Smooth muscle cell (in vitro differentiated cells): ENCODE measurements around the gene TNS1. TPM values are rescaled to one million over a fixed set of nuclear protein-coding genes. Genes with fewer than 3 reads are reported as not detected.

Experiments used
- DNase-seq: peaks from one replicate; lab custom pipeline; 2025; ENCODE audit not compliant: unreplicated experiment; lab: John Stamatoyannopoulos, UW
- H2AFZ ChIP-seq: fragments of 200-600 bp; sonication (generic); 2 replicates; pipeline ENCODE4 v1.6.0; 2016; ENCODE audit warnings: antibody characterized with exemption, low read depth, mild to moderate bottlenecking
- H3F3A ChIP-seq: fragments of 200-600 bp; sonication (generic); 2 replicates; pipeline ENCODE4 v1.6.0; 2017; ENCODE audit warnings: antibody characterized with exemption, low read depth
- H3K27ac ChIP-seq: fragments of 200-600 bp; sonication (generic); 2 replicates; pipeline ENCODE4 v1.5.1; 2016; ENCODE audit warnings: low read depth, mild to moderate bottlenecking
- H3K27me3 ChIP-seq: fragments of 200-600 bp; sonication (generic); 2 replicates; pipeline ENCODE4 v1.6.1; 2016; ENCODE audit warnings: low read depth, mild to moderate bottlenecking
- H3K36me3 ChIP-seq: fragments of 200-600 bp; sonication (generic); 2 replicates; pipeline ENCODE4 v1.5.1; 2016; ENCODE audit warnings: low read depth
- H3K4me1 ChIP-seq: fragments of 200-600 bp; sonication (generic); 2 replicates; pipeline ENCODE4 v1.5.1; 2016; ENCODE audit warnings: low read depth
- H3K4me2 ChIP-seq: fragments of 200-600 bp; sonication (generic); 2 replicates; pipeline ENCODE4 v1.6.0; 2016; ENCODE audit warnings: mild to moderate bottlenecking
- H3K4me3 ChIP-seq: fragments of 200-600 bp; sonication (generic); 2 replicates; pipeline ENCODE4 v1.5.1; 2016; ENCODE audit warnings: mild to moderate bottlenecking
- H3K79me2 ChIP-seq: fragments of 200-600 bp; sonication (generic); 2 replicates; pipeline ENCODE4 v1.6.0; 2016; ENCODE audit warnings: low read depth, mild to moderate bottlenecking
- H3K9ac ChIP-seq: fragments of 200-600 bp; sonication (generic); 2 replicates; pipeline ENCODE4 v1.6.0; 2016; ENCODE audit warnings: low read depth
- H3K9me3 ChIP-seq: fragments of 200-600 bp; sonication (generic); replicated peaks from 2 replicates; pipeline ENCODE4 v1.5.1; 2016; ENCODE audit warnings: low read depth
- H4K20me1 ChIP-seq: fragments of 200-600 bp; sonication (generic); 2 replicates; pipeline ENCODE4 v1.6.0; 2016; ENCODE audit warnings: low read depth
- CTCF ChIP-seq: fragments of 200-600 bp; sonication (generic); IDR thresholded peaks from 2 replicates; pipeline ENCODE4 v1.5.1; 2017; ENCODE audit warnings: borderline replicate concordance, mild to moderate bottlenecking, antibody characterized with exemption; ENCODE audit not compliant: insufficient read depth, poor library complexity, severe bottlenecking
- WGBS: methylation state at CpG from one replicate; pipeline ENCODE4 v1.1.7; 2016; ENCODE audit warnings: low lambda C conversion rate; 5-methylcytosine and 5-hydroxymethylcytosine counted together
- polyA plus RNA-seq: library from polyadenylated mRNA; unstranded; fragments of >200 nt; fragmentation: Nextera tagmentation; extraction: Ambion mirVana; gene quantifications from 2 replicates; pipeline ENCODE4 v1.2.1, GENCODE V29; 2016
- total RNA-seq: library from RNA; depleted of rRNA; stranded (reverse); fragments of >200 nt; gene quantifications from 2 replicates; pipeline ENCODE4 v1.2.3, GENCODE V29; 2014

The TNS1 gene
- total and polyA plus RNA-seq, 2 experiments from 2014 or later, result 52.3 to 61.5 TPM

- no peak for DNase-seq
- H3K4me2 ChIP-seq, result no peak overlapping the region
- no peaks in the 10 kb centered on the region for H3K9me3 ChIP-seq
- H3K27ac ChIP-seq, result peak overlapping the region; percentile 0
- peaks cover 86% of the 10 kb centered on the region for H3K79me2 ChIP-seq
- H4K20me1 ChIP-seq, result peaks cover 96% of the 10 kb centered on the region
- H3K4me3 ChIP-seq, result no peak overlapping the region
- peaks cover 8% of the 10 kb centered on the region for H3K4me1 ChIP-seq
- no peaks in the 10 kb centered on the region for H3K36me3 ChIP-seq
- TF ChIP-seq CTCF, result no peak
- H2AFZ ChIP-seq, result no peak overlapping the region
- no peak overlapping the region for H3K9ac ChIP-seq
- H3K27me3 ChIP-seq, result no peaks in the 10 kb centered on the region
- peaks cover 4% of the 10 kb centered on the region for H3F3A ChIP-seq
- WGBS, result 95% methylated on average over 8 of the region's 8 CpGs
Measured at GRCh38 chr2:217944923-217945322, 57.9 kb downstream of the TNS1 start.

GRCh38 chr2:217944366-217944765, 58.4 kb downstream of the TNS1 start:
- Histone ChIP-seq H3K9me3 (no peaks in the 10 kb centered on the region), H3K79me2 (peaks cover 86% of the 10 kb centered on the region), H3K4me2 (peak overlapping the region; percentile 83), H3K36me3 (no peaks in the 10 kb centered on the region), H3K4me1 (peaks cover 8% of the 10 kb centered on the region), H3K27ac (peak overlapping the region; percentile 0), H3F3A (peaks cover 7% of the 10 kb centered on the region), H3K27me3 (no peaks in the 10 kb centered on the region), H2AFZ (no peak overlapping the region), H4K20me1 (peaks cover 91% of the 10 kb centered on the region), H3K9ac (no peak overlapping the region), H3K4me3 (peak overlapping the region; percentile 49)
- WGBS, result 61% methylated on average over 3 of the region's 3 CpGs
- TF ChIP-seq CTCF, result no peak
- no peak for DNase-seq

DNA sequence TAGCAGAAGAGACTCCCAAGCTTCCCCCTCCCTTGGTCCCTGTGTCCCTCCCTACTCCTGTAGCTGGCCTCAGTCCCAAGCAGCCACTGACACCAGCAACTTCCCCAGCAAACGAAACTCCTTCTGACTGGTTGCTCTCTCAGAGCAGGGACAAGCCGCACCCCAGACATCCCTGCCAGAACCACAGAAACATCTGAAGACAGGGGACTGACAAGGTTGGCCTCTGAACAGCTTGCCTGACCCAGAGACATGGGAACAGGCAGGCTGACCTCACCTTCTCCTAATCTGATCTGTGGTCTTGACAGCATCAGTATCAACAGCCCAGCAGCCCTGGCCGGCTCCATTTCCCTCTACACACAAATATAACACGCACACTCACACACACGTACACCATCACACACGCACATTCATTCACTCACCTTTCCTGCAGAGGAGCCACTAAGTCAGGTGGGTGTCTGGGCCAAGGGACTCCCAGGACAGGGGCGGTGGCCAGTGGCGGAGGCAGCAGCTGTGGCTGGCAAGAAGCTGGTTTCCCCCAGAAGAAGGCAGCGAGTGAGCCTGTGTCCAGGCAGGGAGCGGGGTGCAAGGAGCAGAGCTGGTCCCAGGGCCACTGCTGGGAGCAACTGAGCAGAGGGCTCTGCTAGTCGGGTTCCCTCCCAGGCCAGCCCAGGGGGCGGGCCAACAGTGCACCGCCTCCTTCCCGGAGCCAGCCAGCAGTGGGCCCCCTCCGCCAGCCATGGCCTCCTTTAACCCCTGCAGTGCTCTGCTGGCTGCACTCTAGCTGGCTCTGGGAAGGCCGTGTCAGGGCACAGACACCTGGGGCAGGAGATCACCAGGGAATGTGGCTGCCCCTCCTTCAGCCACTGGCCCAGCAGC, 59.1 kb downstream of the TNS1 start:
- Histone ChIP-seq H3K79me2 (peaks cover 86% of the 10 kb centered on the region), H4K20me1 (peaks cover 85% of the 10 kb centered on the region), H2AFZ (no peak overlapping the region)

More for the DNA sequence above, 59.1 kb downstream of the TNS1 start:
- H3K9me3 ChIP-seq, result no peaks in the 10 kb centered on the region
- H3K36me3 ChIP-seq, result no peaks in the 10 kb centered on the region
- peak overlapping the region; percentile 83 for H3K4me2 ChIP-seq
- H3F3A ChIP-seq, result peaks cover 8% of the 10 kb centered on the region
- peak overlapping the region; percentile 49 for H3K4me3 ChIP-seq
- no peaks in the 10 kb centered on the region for H3K27me3 ChIP-seq
- peak; percentile 18 for TF ChIP-seq CTCF
- H3K9ac ChIP-seq, result peak overlapping the region; percentile 66
- WGBS, result 18% methylated on average over 16 of the region's 16 CpGs
- peaks cover 12% of the 10 kb centered on the region for H3K4me1 ChIP-seq
- peak; percentile 39 for DNase-seq
- peak overlapping the region; percentile 4 for H3K27ac ChIP-seq
